PC-3 (cell line): ENCODE data around the gene BAG5. TPM values are rescaled to one million over a fixed set of nuclear protein-coding genes. Genes with fewer than 3 reads are reported as not detected.

Experiments used
- ATAC-seq: fragments of 200-7000 bp; cut with Tn5 transposase; 2 replicates; pipeline ENCODE4 v1.9.1; 2020; ENCODE audit warnings: mild to moderate bottlenecking, moderate library complexity
- BruUV-seq: library from RNA; stranded (reverse); fragments of 400-500 nt; replicated peaks from 2 replicates; lab custom pipeline; 2021; lab: Mats Ljungman, UMichigan
- CTCF ChIA-PET: fragments of 300-600 bp; sonication (Branson Sonifier 250); formaldehyde crosslinking; loops from one replicate; lab custom pipeline; 2022; ENCODE audit warnings: antibody characterized with exemption; lab: Charles Lee
- POLR2A ChIA-PET: fragments of 300-600 bp; sonication (Branson Sonifier 250); formaldehyde crosslinking; loops from one replicate; lab custom pipeline; 2022; ENCODE audit warnings: antibody characterized with exemption; ENCODE audit not compliant: unreplicated experiment; lab: Charles Lee
- DNase-seq: peaks from one replicate; pipeline ENCODE4 v3.0.0-alpha.2; 2015
- H2AFZ ChIP-seq: fragments of 300-600 bp; sonication (generic); 2 replicates; pipeline ENCODE4 v1.6.0; 2016; ENCODE audit warnings: antibody characterized with exemption, low read length
- H3F3A ChIP-seq: fragments of 300-600 bp; sonication (generic); one replicate; pipeline ENCODE4 v1.6.0; 2017; ENCODE audit warnings: antibody characterized with exemption, low read length, control low read depth, mild to moderate bottlenecking; ENCODE audit not compliant: unreplicated experiment
- H3K27ac ChIP-seq: fragments of 300-600 bp; sonication (generic); 2 replicates; pipeline ENCODE4 v1.5.1; 2016; ENCODE audit warnings: mild to moderate bottlenecking, low read length
- H3K27me3 ChIP-seq: fragments of 300-600 bp; sonication (generic); 2 replicates; pipeline ENCODE4 v1.6.1; 2016; ENCODE audit warnings: low read length, mixed read lengths
- H3K36me3 ChIP-seq: fragments of 300-600 bp; sonication (generic); 2 replicates; pipeline ENCODE4 v1.6.1; 2016; ENCODE audit warnings: low read depth, mixed run types, low read length, mixed read lengths
- H3K4me1 ChIP-seq: fragments of 300-600 bp; sonication (generic); 2 replicates; pipeline ENCODE4 v1.5.1; 2016; ENCODE audit warnings: low read length; ENCODE audit not compliant: insufficient read depth
- H3K4me2 ChIP-seq: fragments of 300-600 bp; sonication (generic); 2 replicates; pipeline ENCODE4 v1.6.0; 2016; ENCODE audit warnings: low read length
- H3K4me3 ChIP-seq: fragments of 300-600 bp; sonication (generic); 2 replicates; pipeline ENCODE4 v1.5.1; 2016; ENCODE audit warnings: mild to moderate bottlenecking, low read length, mixed read lengths
- H3K79me2 ChIP-seq: fragments of 300-600 bp; sonication (generic); 2 replicates; pipeline ENCODE4 v1.6.1; 2017; ENCODE audit warnings: low read length, mixed read lengths
- H3K9ac ChIP-seq: fragments of 300-600 bp; sonication (generic); 2 replicates; pipeline ENCODE4 v1.6.0; 2016; ENCODE audit warnings: mild to moderate bottlenecking, low read length
- H3K9me2 ChIP-seq: fragments of 300-600 bp; sonication (generic); replicated peaks from 2 replicates; pipeline ENCODE4 v1.6.1; 2016; ENCODE audit warnings: mixed run types, low read length, mixed read lengths
- H3K9me3 ChIP-seq: fragments of 300-600 bp; sonication (generic); 2 replicates; pipeline ENCODE4 v1.6.1; 2016; ENCODE audit warnings: low read length, mixed read lengths
- H4K20me1 ChIP-seq: fragments of 300-600 bp; sonication (generic); 2 replicates; pipeline ENCODE4 v1.6.1; 2016; ENCODE audit warnings: low read length, mixed read lengths
- CTCF ChIP-seq: fragments of 300-600 bp; sonication (generic); conservative IDR thresholded peaks from 2 replicates; pipeline ENCODE4 v1.5.1; 2017; ENCODE audit warnings: antibody characterized with exemption, low read depth, mild to moderate bottlenecking, low read length
- EZH2 ChIP-seq: fragments of 300-600 bp; sonication (generic); IDR thresholded peaks from one replicate; pipeline ENCODE4 v1.6.1; 2017; ENCODE audit warnings: antibody characterized with exemption, mild to moderate bottlenecking, low read length; ENCODE audit not compliant: unreplicated experiment
- EZH2phosphoT487 ChIP-seq: fragments of 300-600 bp; sonication (generic); IDR thresholded peaks from 2 replicates; pipeline ENCODE4 v1.6.1; 2018; ENCODE audit warnings: mild to moderate bottlenecking, antibody characterized with exemption, low read length, borderline replicate concordance
- intact Hi-C: fragments of 100-400 bp; cut with micrococcal nuclease; formaldehyde crosslinking; loops from 2 replicates; pipeline ENCODE4 v1.9.0; 2023
- total RNA-seq: library from RNA; depleted of rRNA; stranded (reverse); fragments of >200 nt; gene quantifications from 2 replicates; pipeline ENCODE4 v1.2.3, GENCODE V29; 2014

Gene BAG5
- total RNA-seq, 1 experiment from 2014 or later: 33.0 TPM

GRCh38 chr14:103551338-103551762, 11.1 kb downstream of the BAG5 start:
- POLR2A ChIA-PET: interaction anchor here (0.6 kb wide), 1 partner anchor 11 kb away, joined by 3 read pairs; no protein-coding TSS in a partner anchor
- ATAC-seq: no peak
- TF ChIP-seq EZH2phosphoT487: no peak
- no peak for TF ChIP-seq EZH2
- no peak for TF ChIP-seq CTCF

GRCh38 chr14:103550451-103551337, 11.8 kb downstream of the BAG5 start:
- no peaks in the 10 kb centered on the region for H3K36me3 ChIP-seq
- BruUV-seq: no TSS peak
- no peaks in the 10 kb centered on the region for H3K9me3 ChIP-seq
- H3K4me1 ChIP-seq: peaks cover 15% of the 10 kb centered on the region
- H3K79me2 ChIP-seq: peaks cover 3% of the 10 kb centered on the region; the same call in 1 of the 2 replicates
- no peak overlapping the region for H3K4me3 ChIP-seq
- H2AFZ ChIP-seq: no peak overlapping the region
- H3F3A ChIP-seq: no peaks in the 10 kb centered on the region
- no peaks in the 10 kb centered on the region for H3K27me3 ChIP-seq
- ATAC-seq (no peak), DNase-seq (no peak)
- H3K9me2 ChIP-seq: no peaks in the 10 kb centered on the region
- POLR2A ChIA-PET: interaction anchor here (0.6 kb wide), 1 partner anchor 11 kb away, joined by 3 read pairs; no protein-coding TSS in a partner anchor
- CTCF ChIA-PET: no interaction called here
- TF ChIP-seq EZH2phosphoT487 (no peak), EZH2 (no peak), CTCF (no peak)
- no peak overlapping the region for H3K9ac ChIP-seq
- H4K20me1 ChIP-seq: no peaks in the 10 kb centered on the region
- intact Hi-C loops: no loop called here
- H3K27ac ChIP-seq: no peak overlapping the region
- no peak overlapping the region for H3K4me2 ChIP-seq

More at GRCh38 chr14:103551338-103551762, 11.1 kb downstream of the BAG5 start:
- Histone ChIP-seq H3K4me2 (no peak overlapping the region), H3K9me3 (no peaks in the 10 kb centered on the region), H3K4me3 (no peak overlapping the region), H3F3A (no peaks in the 10 kb centered on the region), H3K9me2 (no peaks in the 10 kb centered on the region), H3K27ac (no peak overlapping the region), H3K9ac (no peak overlapping the region), H3K4me1 (peaks cover 15% of the 10 kb centered on the region), H3K79me2 (peaks cover 7% of the 10 kb centered on the region), H3K27me3 (no peaks in the 10 kb centered on the region), H4K20me1 (no peaks in the 10 kb centered on the region), H2AFZ (no peak overlapping the region), H3K36me3 (no peaks in the 10 kb centered on the region)
- CTCF ChIA-PET: no interaction called here
- intact Hi-C loops: no loop called here
- no peak for DNase-seq
- BruUV-seq: no TSS peak
